ENCODE measurements around the gene GIGYF1.
"Not testable (repeated sequence)": the region's sequence is repeated elsewhere in the genome, so short reads cannot be mapped to it uniquely, and the experiment has no call there.

Gene GIGYF1

DNA sequence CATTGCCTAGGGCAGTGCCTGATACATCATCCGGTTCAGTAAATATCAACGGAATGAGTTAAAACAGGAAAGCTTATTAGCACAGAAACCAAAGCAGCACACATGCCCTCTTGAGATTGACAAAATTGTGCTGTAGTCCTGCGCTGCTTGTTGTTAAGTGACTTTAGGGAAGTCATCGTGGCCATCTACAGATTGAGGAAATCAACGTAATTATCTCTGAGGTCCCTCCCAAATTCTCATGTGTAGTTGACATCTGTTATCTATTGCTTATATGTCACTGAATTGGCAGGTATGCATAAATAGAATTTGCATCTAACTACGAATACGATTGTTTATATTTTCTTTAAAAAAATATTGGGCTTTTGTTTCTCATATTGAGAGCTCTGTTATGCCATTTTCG, 24.0 kb downstream of the GIGYF1 start:
- Histone ChIP-seq H4K20me1 (ENCODE audit: insufficient read depth, low read length) (no peaks in the 10 kb centered on the region), H3K79me2 (ENCODE audit: low read length) (peaks cover 12% of the 10 kb centered on the region), H3K36me3 (replicated peaks; ENCODE audit: insufficient read depth, low read length) (no peaks in the 10 kb centered on the region), H3K4me2 (ENCODE audit: low read depth, low read length) (no peak overlapping the region), H3K27me3 (replicated peaks; ENCODE audit: insufficient read depth, low read length) (peaks cover 67% of the 10 kb centered on the region), H3K27ac (ENCODE audit: low read length) (no peak overlapping the region), H3K9me2 (replicated peaks; ENCODE audit: insufficient read depth, low read length) (no peaks in the 10 kb centered on the region), H3K9me3 (replicated peaks; ENCODE audit: insufficient read depth, low read length) (no peaks in the 10 kb centered on the region), H2AFZ (ENCODE audit: low read length) (no peak overlapping the region), H3K9ac (ENCODE audit: low read length) (no peak overlapping the region), H3F3A (ENCODE audit: insufficient read depth, low read length) (no peaks in the 10 kb centered on the region), H3K4me1 (ENCODE audit: low read length) (no peaks in the 10 kb centered on the region), H3K4me3 (ENCODE audit: low read length) (no peak overlapping the region)
- no peak for DNase-seq
- no peak for TF ChIP-seq EZH2phosphoT487 (IDR thresholded peaks at IDR 0.05; ENCODE audit: low read length)
- TF ChIP-seq EZH2 (optimal IDR thresholded peaks at IDR 0.05; ENCODE audit: low read depth, low read length) = no peak
- TF ChIP-seq CTCF (IDR thresholded peaks at IDR 0.05; ENCODE audit: low read length) = no peak

DNA sequence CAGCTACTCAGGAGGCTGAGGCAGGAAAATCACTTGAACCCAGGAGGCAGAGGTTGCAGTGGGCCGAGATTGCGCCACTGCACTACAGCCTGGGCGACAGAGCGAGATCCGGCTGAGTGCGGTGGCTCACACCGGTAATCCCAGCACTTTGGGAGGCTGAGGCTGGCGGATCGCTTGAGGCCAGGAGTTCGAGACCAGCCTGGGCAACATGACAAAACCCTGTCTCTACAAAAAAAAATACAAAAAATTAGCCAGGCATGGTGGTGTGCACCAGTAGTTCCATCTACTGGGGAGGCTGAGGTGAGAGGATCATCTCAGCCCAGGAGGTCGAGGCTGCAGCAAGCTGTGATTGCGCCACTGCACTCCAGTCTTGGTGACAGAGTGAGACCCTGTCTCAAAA, 24.9 kb downstream of the GIGYF1 start:
- not testable (repeated sequence) for H3K27ac ChIP-seq (ENCODE audit: low read length); H4K20me1 ChIP-seq (ENCODE audit: insufficient read depth, low read length); H3K9me2 ChIP-seq (replicated peaks; ENCODE audit: insufficient read depth, low read length); H3K4me3 ChIP-seq (ENCODE audit: low read length); H3K36me3 ChIP-seq (replicated peaks; ENCODE audit: insufficient read depth, low read length); H3K4me2 ChIP-seq (ENCODE audit: low read depth, low read length); H3K79me2 ChIP-seq (ENCODE audit: low read length); H3K4me1 ChIP-seq (ENCODE audit: low read length); H3F3A ChIP-seq (ENCODE audit: insufficient read depth, low read length); H3K9me3 ChIP-seq (replicated peaks; ENCODE audit: insufficient read depth, low read length); H2AFZ ChIP-seq (ENCODE audit: low read length); H3K9ac ChIP-seq (ENCODE audit: low read length); DNase-seq
- H3K27me3 ChIP-seq (replicated peaks; ENCODE audit: insufficient read depth, low read length) = peaks cover 72% of the 10 kb centered on the region

DNA sequence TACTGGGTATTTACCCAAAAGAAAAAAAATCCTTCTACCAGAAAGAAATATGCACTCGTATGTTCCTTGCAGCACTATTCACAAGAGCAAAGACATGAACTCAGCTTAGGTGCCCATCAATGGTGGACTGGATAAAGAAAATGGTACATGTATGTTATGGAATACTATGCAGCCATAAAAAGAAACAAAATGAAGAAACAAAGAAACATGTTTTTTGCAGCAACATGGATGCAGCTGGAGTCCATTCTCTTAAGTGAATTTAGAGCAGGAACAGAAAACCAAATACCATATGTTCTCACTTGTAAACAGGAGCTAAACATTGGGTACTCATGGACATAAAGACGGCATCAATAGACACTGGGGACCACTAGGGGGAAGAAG, 26.0 kb downstream of the GIGYF1 start:
- H3K4me3 ChIP-seq (ENCODE audit: low read length) = no peak overlapping the region
- H2AFZ ChIP-seq (ENCODE audit: low read length) = no peak overlapping the region
- no peak overlapping the region for H3K27ac ChIP-seq (ENCODE audit: low read length)
- peaks cover 76% of the 10 kb centered on the region for H3K27me3 ChIP-seq (replicated peaks; ENCODE audit: insufficient read depth, low read length)
- H4K20me1 ChIP-seq (ENCODE audit: insufficient read depth, low read length) = no peaks in the 10 kb centered on the region
- H3K4me1 ChIP-seq (ENCODE audit: low read length) = no peaks in the 10 kb centered on the region
- H3K4me2 ChIP-seq (ENCODE audit: low read depth, low read length) = no peak overlapping the region
- no peak overlapping the region for H3K9ac ChIP-seq (ENCODE audit: low read length)
- no peaks in the 10 kb centered on the region for H3K36me3 ChIP-seq (replicated peaks; ENCODE audit: insufficient read depth, low read length)
- TF ChIP-seq EZH2phosphoT487 (IDR thresholded peaks at IDR 0.05; ENCODE audit: low read length) (no peak), CTCF (IDR thresholded peaks at IDR 0.05; ENCODE audit: low read length) (no peak)
- no peaks in the 10 kb centered on the region for H3K9me2 ChIP-seq (replicated peaks; ENCODE audit: insufficient read depth, low read length)
- H3K9me3 ChIP-seq (replicated peaks; ENCODE audit: insufficient read depth, low read length) = no peaks in the 10 kb centered on the region
- H3F3A ChIP-seq (ENCODE audit: insufficient read depth, low read length) = no peaks in the 10 kb centered on the region
- no peak for DNase-seq
- no peaks in the 10 kb centered on the region for H3K79me2 ChIP-seq (ENCODE audit: low read length)

GRCh38 chr7:100667331-100668068, 26.6 kb downstream of the GIGYF1 start:
- Histone ChIP-seq H3K9me2 (replicated peaks; ENCODE audit: insufficient read depth, low read length) (no peaks in the 10 kb centered on the region), H3K27me3 (replicated peaks; ENCODE audit: insufficient read depth, low read length) (peaks cover 81% of the 10 kb centered on the region), H3F3A (ENCODE audit: insufficient read depth, low read length) (no peaks in the 10 kb centered on the region), H3K4me1 (ENCODE audit: low read length) (no peaks in the 10 kb centered on the region), H3K27ac (ENCODE audit: low read length) (no peak overlapping the region), H3K79me2 (ENCODE audit: low read length) (no peaks in the 10 kb centered on the region), H3K9ac (ENCODE audit: low read length) (no peak overlapping the region), H3K9me3 (replicated peaks; ENCODE audit: insufficient read depth, low read length) (no peaks in the 10 kb centered on the region), H3K4me3 (ENCODE audit: low read length) (no peak overlapping the region), H4K20me1 (ENCODE audit: insufficient read depth, low read length) (no peaks in the 10 kb centered on the region), H3K4me2 (ENCODE audit: low read depth, low read length) (no peak overlapping the region), H2AFZ (ENCODE audit: low read length) (no peak overlapping the region), H3K36me3 (replicated peaks; ENCODE audit: insufficient read depth, low read length) (no peaks in the 10 kb centered on the region)
- TF ChIP-seq CTCF (IDR thresholded peaks at IDR 0.05; ENCODE audit: low read length) (no peak), EZH2phosphoT487 (IDR thresholded peaks at IDR 0.05; ENCODE audit: low read length) (no peak), EZH2 (optimal IDR thresholded peaks at IDR 0.05; ENCODE audit: low read depth, low read length) (no peak)
- no peak for DNase-seq

Measured in MM.1S (cell line).